Adrenal gland (tissue), 5 donors: Measurements from ENCODE around the gene PPP1R9B.

ENCODE experiments used
- CTCF ChIP-seq, 6 experiments: fragments of 450-650 bp in 4 of 6; fragments of 200-600 bp in 2 of 6; sonication (generic) in 1 of 6; IDR thresholded peaks; 1 replicate in 5 of 6; 2 replicates in 1 of 6; pipeline versions ENCODE4 v1.5.1 to v1.8.0; 2016 to 2021; ENCODE audit warnings: antibody characterized with exemption in 6 of 6, mild to moderate bottlenecking in 2 of 6, moderate library complexity in 1 of 6
- POLR2A ChIP-seq, 2 donors: fragments of 450-650 bp; IDR thresholded peaks; one replicate each; pipeline ENCODE4 v1.6.1; 2017; ENCODE audit warnings: antibody characterized with exemption in 2 of 2, mild to moderate bottlenecking in 2 of 2, moderate library complexity in 1 of 2
- donor health status: DM: no; HTN: no; CAD: no.

GRCh38 chr17:50148226-50149090, 2.0 kb downstream of the PPP1R9B start:
- TF ChIP-seq CTCF (IDR thresholded peaks at IDR 0.05) (peak in 2 of 6 experiments; percentile 16 to 18), POLR2A (IDR thresholded peaks at IDR 0.05) (no peak)
